PFSK-1 (cell line): ENCODE results near the gene SLC34A1.
A peak's percentile ranks its signal among the peaks of the same experiment; 100 is the strongest.

Experiments used
- FOXP2 ChIP-seq: optimal IDR thresholded peaks from 2 replicates; pipeline ENCODE3; 2011; ENCODE audit warnings: borderline replicate concordance, control low read depth, inconsistent platforms; ENCODE audit not compliant: insufficient read depth; ENCODE audit errors: extremely low read length, extremely low read depth
- POLR2AphosphoS5 ChIP-seq: IDR thresholded peaks from 2 replicates; pipeline ENCODE4 v1.6.1; 2012; ENCODE audit warnings: low read depth, mild to moderate bottlenecking, control low read depth, low read length, moderate library complexity
- REST ChIP-seq, 2 experiments: IDR thresholded peaks; 2 replicates each; pipeline versions ENCODE4 v1.6.1 to v1.8.0; 2011 to 2012; ENCODE audit warnings: low read depth in 2 of 2, low read length in 2 of 2, control low read depth in 1 of 2, inconsistent platforms in 1 of 2, mild to moderate bottlenecking in 1 of 2, moderate library complexity in 1 of 2; ENCODE audit not compliant: insufficient read depth in 1 of 2
- SIN3A ChIP-seq: IDR thresholded peaks from 2 replicates; pipeline ENCODE4 v1.6.1; 2012; ENCODE audit warnings: mild to moderate bottlenecking, low read length, moderate library complexity, borderline replicate concordance; ENCODE audit not compliant: insufficient read depth
- TAF1 ChIP-seq: IDR thresholded peaks from 2 replicates; pipeline ENCODE4 v1.6.1; 2012; ENCODE audit warnings: low read length, control low read depth, borderline replicate concordance; ENCODE audit not compliant: insufficient read depth

SLC34A1 gene

GRCh38 chr5:177426566-177427210 is 42.5 kb downstream of the SLC34A1 start, which contains the start of gene GRK6:
Gene GRK6 (plus strand): TSS chr5:177426676. CDS start chr5:177426846, 170 bp downstream.
- TF ChIP-seq REST (IDR thresholded peaks at IDR 0.05; ENCODE audit: insufficient read depth in 1 of 2, low read depth in 2 of 2, low read length in 2 of 2) (peak in 1 of 2 experiments; percentile 27; a peak in 1 of 4 replicates), POLR2AphosphoS5 (no peak), TAF1 (0 out of 2 replicates have a peak, but pooled peaks have one; percentile 62), FOXP2 (peak; percentile 43), SIN3A (no peak)

GRCh38 chr5:177427211-177427822 is 43.1 kb downstream of the SLC34A1 start:
- TF ChIP-seq POLR2AphosphoS5 (no peak), REST (IDR thresholded peaks at IDR 0.05; ENCODE audit: insufficient read depth in 1 of 2, low read depth in 2 of 2, low read length in 2 of 2) (no peak), FOXP2 (no peak), SIN3A (no peak), TAF1 (no peak)

GRCh38 chr5:177427919-177428573 is 43.8 kb downstream of the SLC34A1 start:
- TF ChIP-seq POLR2AphosphoS5 (no peak), REST (IDR thresholded peaks at IDR 0.05; ENCODE audit: insufficient read depth in 1 of 2, low read depth in 2 of 2, low read length in 2 of 2) (no peak), TAF1 (no peak), SIN3A (no peak), FOXP2 (no peak)

GRCh38 chr5:177428574-177429217 is 44.5 kb downstream of the SLC34A1 start:
- TF ChIP-seq FOXP2 = no peak
- no peak for TF ChIP-seq SIN3A
- TF ChIP-seq REST (IDR thresholded peaks at IDR 0.05; ENCODE audit: insufficient read depth in 1 of 2, low read depth in 2 of 2, low read length in 2 of 2) = no peak
- TF ChIP-seq POLR2AphosphoS5 = no peak
- TF ChIP-seq TAF1 = no peak
